Astrocyte (in vitro differentiated cells and primary cell): Measurements from ENCODE around the gene ASB1. TPM values are rescaled to one million over a fixed set of nuclear protein-coding genes. Genes with fewer than 3 reads are reported as not detected.
A peak's percentile ranks its signal among the peaks of the same experiment; 100 is the strongest.

ENCODE experiments used
- DNase-seq: peaks from one replicate; pipeline ENCODE4 v3.0.0-alpha.2; 2010; ENCODE audit warnings: low read depth
- FAIRE-seq: peaks from 2 replicates; lab custom pipeline; 2011; peaks lifted over from hg19 to GRCh38; lab: Jason Lieb, UNC
- H2AFZ ChIP-seq: 2 replicates; pipeline ENCODE4 v1.6.0; 2012; ENCODE audit warnings: low read depth, low read length, inconsistent platforms
- H3K27ac ChIP-seq: 2 replicates; pipeline ENCODE4 v1.5.1; 2011; ENCODE audit warnings: low read depth, low read length, inconsistent platforms
- H3K27me3 ChIP-seq: 2 replicates; pipeline ENCODE4 v1.6.0; 2011; ENCODE audit warnings: low read length, inconsistent platforms; ENCODE audit not compliant: insufficient read depth
- H3K36me3 ChIP-seq: 2 replicates; pipeline ENCODE4 v1.5.1; 2011; ENCODE audit warnings: low read length, inconsistent platforms; ENCODE audit not compliant: insufficient read depth
- H3K4me1 ChIP-seq: 2 replicates; pipeline ENCODE4 v1.5.1; 2011; ENCODE audit warnings: low read length, inconsistent platforms; ENCODE audit not compliant: insufficient read depth
- H3K4me2 ChIP-seq: 2 replicates; pipeline ENCODE4 v1.6.0; 2012; ENCODE audit warnings: low read length, inconsistent platforms
- H3K4me3 ChIP-seq: 2 replicates; pipeline ENCODE4 v1.5.1; 2011; ENCODE audit warnings: low read depth, mild to moderate bottlenecking, low read length, inconsistent platforms; ENCODE audit not compliant: insufficient read depth
- H3K79me2 ChIP-seq: 2 replicates; pipeline ENCODE4 v1.6.0; 2012; ENCODE audit warnings: mild to moderate bottlenecking, low read length, inconsistent platforms; ENCODE audit not compliant: insufficient read depth
- H3K9ac ChIP-seq: 2 replicates; pipeline ENCODE4 v1.6.0; 2012; ENCODE audit warnings: mild to moderate bottlenecking, low read length, inconsistent platforms
- H3K9me3 ChIP-seq: 2 replicates; pipeline ENCODE4 v1.5.1; 2012; ENCODE audit warnings: low read depth, mild to moderate bottlenecking, low read length, inconsistent platforms; ENCODE audit not compliant: insufficient read depth
- H4K20me1 ChIP-seq: 2 replicates; pipeline ENCODE4 v1.6.0; 2012; ENCODE audit warnings: low read length, inconsistent platforms; ENCODE audit not compliant: insufficient read depth
- H3K27ac Mint-ChIP-seq: one replicate; pipeline ENCODE4 v1.8.0; 2021; ENCODE audit warnings: mild to moderate bottlenecking, mixed read lengths; ENCODE audit not compliant: unreplicated experiment
- H3K27me3 Mint-ChIP-seq: one replicate; pipeline ENCODE4 v1.8.0; 2021; ENCODE audit warnings: low read depth, mixed read lengths; ENCODE audit not compliant: unreplicated experiment
- H3K36me3 Mint-ChIP-seq: one replicate; pipeline ENCODE4 v1.8.0; 2021; ENCODE audit warnings: low read depth, mixed read lengths; ENCODE audit not compliant: unreplicated experiment
- H3K4me1 Mint-ChIP-seq: one replicate; pipeline ENCODE4 v1.8.0; 2021; ENCODE audit warnings: low read depth, mixed read lengths; ENCODE audit not compliant: unreplicated experiment
- H3K4me3 Mint-ChIP-seq: one replicate; pipeline ENCODE4 v1.8.0; 2021; ENCODE audit warnings: mild to moderate bottlenecking, moderate library complexity, mixed read lengths; ENCODE audit not compliant: unreplicated experiment
- H3K9me3 Mint-ChIP-seq: one replicate; pipeline ENCODE4 v1.8.0; 2021; ENCODE audit warnings: mild to moderate bottlenecking, mixed read lengths; ENCODE audit not compliant: unreplicated experiment
- EZH2 ChIP-seq: IDR thresholded peaks from 2 replicates; pipeline ENCODE4 v1.6.1; 2012; ENCODE audit warnings: mild to moderate bottlenecking, low read length, inconsistent platforms; ENCODE audit not compliant: insufficient read depth
- total RNA-seq: library from RNA; stranded (reverse); gene quantifications from 2 replicates; pipeline ENCODE4 v1.2.1, GENCODE V29; 2021
- TF ChIP-seq, protein P1 (sequence below): IDR thresholded peaks from 2 replicates; pipeline ENCODE4 v1.5.1; 2011; ENCODE audit warnings: low read depth, mild to moderate bottlenecking, inconsistent platforms, low read length, moderate library complexity; ENCODE audit not compliant: insufficient read depth

The ASB1 gene
- total RNA-seq, 1 donor from 2014 or later = 30.6 TPM

- H3K4me3 ChIP-seq = no peak overlapping the region
- H3K27ac ChIP-seq = no peak overlapping the region
- H3K4me1 ChIP-seq = no peaks in the 10 kb centered on the region
- no peak overlapping the region for H2AFZ ChIP-seq
- TF ChIP-seq, protein P1, sequence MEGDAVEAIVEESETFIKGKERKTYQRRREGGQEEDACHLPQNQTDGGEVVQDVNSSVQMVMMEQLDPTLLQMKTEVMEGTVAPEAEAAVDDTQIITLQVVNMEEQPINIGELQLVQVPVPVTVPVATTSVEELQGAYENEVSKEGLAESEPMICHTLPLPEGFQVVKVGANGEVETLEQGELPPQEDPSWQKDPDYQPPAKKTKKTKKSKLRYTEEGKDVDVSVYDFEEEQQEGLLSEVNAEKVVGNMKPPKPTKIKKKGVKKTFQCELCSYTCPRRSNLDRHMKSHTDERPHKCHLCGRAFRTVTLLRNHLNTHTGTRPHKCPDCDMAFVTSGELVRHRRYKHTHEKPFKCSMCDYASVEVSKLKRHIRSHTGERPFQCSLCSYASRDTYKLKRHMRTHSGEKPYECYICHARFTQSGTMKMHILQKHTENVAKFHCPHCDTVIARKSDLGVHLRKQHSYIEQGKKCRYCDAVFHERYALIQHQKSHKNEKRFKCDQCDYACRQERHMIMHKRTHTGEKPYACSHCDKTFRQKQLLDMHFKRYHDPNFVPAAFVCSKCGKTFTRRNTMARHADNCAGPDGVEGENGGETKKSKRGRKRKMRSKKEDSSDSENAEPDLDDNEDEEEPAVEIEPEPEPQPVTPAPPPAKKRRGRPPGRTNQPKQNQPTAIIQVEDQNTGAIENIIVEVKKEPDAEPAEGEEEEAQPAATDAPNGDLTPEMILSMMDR = no peak
- no peak for TF ChIP-seq EZH2
- H3K27me3 ChIP-seq = no peaks in the 10 kb centered on the region
- no peak overlapping the region for H3K4me2 ChIP-seq
- Mint-ChIP-seq H3K36me3 (peaks cover 39% of the 10 kb centered on the region), H3K27me3 (no peaks in the 10 kb centered on the region), H3K4me3 (no peak overlapping the region), H3K27ac (peak overlapping the region; percentile 22), H3K4me1 (no peaks in the 10 kb centered on the region), H3K9me3 (peaks cover 5% of the 10 kb centered on the region)
- H4K20me1 ChIP-seq = peaks cover 33% of the 10 kb centered on the region
- FAIRE-seq = no peak
- H3K9me3 ChIP-seq = peaks cover 3% of the 10 kb centered on the region
- H3K9ac ChIP-seq = no peak overlapping the region
- H3K79me2 ChIP-seq = peaks cover 57% of the 10 kb centered on the region
- DNase-seq = no peak
- H3K36me3 ChIP-seq = peaks cover 61% of the 10 kb centered on the region
Measured at GRCh38 chr2:238450440-238450861, 23.7 kb downstream of the ASB1 start.

- Mint-ChIP-seq H3K9me3 (peaks cover 26% of the 10 kb centered on the region), H3K27me3 (peaks cover 6% of the 10 kb centered on the region), H3K4me3 (no peak overlapping the region), H3K36me3 (peaks cover 20% of the 10 kb centered on the region), H3K27ac (no peak overlapping the region), H3K4me1 (no peaks in the 10 kb centered on the region)
- Histone ChIP-seq H3K4me1 (peaks cover 16% of the 10 kb centered on the region), H3K4me2 (no peak overlapping the region), H4K20me1 (peaks cover 19% of the 10 kb centered on the region), H3K27me3 (no peaks in the 10 kb centered on the region), H3K9me3 (peaks cover 3% of the 10 kb centered on the region), H3K36me3 (peaks cover 32% of the 10 kb centered on the region), H3K79me2 (peaks cover 23% of the 10 kb centered on the region), H3K9ac (no peak overlapping the region), H3K27ac (no peak overlapping the region), H2AFZ (no peak overlapping the region), H3K4me3 (no peak overlapping the region)
- DNase-seq (no peak), FAIRE-seq (no peak)
- TF ChIP-seq, protein P1 = no peak
- no peak for TF ChIP-seq EZH2
Measured at GRCh38 chr2:238453842-238454241, 27.1 kb downstream of the ASB1 start.

DNA sequence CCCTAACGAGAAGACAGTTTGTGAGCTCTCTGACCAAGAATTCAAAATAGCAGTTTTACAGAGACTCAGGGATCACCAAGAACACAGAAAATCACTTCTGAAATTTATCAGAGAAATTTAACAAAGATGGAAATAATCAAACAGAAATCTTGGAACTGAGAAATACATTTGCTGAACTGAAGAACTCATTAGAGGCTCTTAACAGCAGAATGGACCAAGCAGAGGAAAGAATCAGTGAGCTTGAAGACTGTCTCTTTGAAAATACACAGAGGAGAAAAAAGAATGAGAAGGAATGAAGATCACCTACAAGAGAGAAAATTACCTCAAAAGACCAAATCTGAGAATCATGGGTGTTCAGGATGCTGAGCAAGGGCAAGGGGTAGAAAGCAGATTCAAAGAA, 29.7 kb downstream of the ASB1 start:
- H3K9me3 Mint-ChIP-seq = peaks cover 26% of the 10 kb centered on the region
- Histone ChIP-seq H3K27ac (no peak overlapping the region), H3K36me3 (peaks cover 14% of the 10 kb centered on the region), H3K4me3 (no peak overlapping the region), H3K79me2 (peaks cover 2% of the 10 kb centered on the region), H2AFZ (no peak overlapping the region), H3K27me3 (no peaks in the 10 kb centered on the region), H3K9me3 (peaks cover 3% of the 10 kb centered on the region), H4K20me1 (peaks cover 1% of the 10 kb centered on the region), H3K4me2 (peak overlapping the region; percentile 56), H3K9ac (no peak overlapping the region), H3K4me1 (peaks cover 23% of the 10 kb centered on the region)
- H3K4me1 Mint-ChIP-seq = no peaks in the 10 kb centered on the region
- TF ChIP-seq, protein P1 = no peak
- TF ChIP-seq EZH2 = no peak
- H3K27ac Mint-ChIP-seq = no peak overlapping the region
- peaks cover 13% of the 10 kb centered on the region for H3K27me3 Mint-ChIP-seq
- no peak overlapping the region for H3K4me3 Mint-ChIP-seq
- no peak for FAIRE-seq
- no peak for DNase-seq
- H3K36me3 Mint-ChIP-seq = peaks cover 12% of the 10 kb centered on the region
